Prostate gland (tissue), 2 donors: ENCODE data around the gene TCERG1. TPM values are rescaled to one million over a fixed set of nuclear protein-coding genes. Genes with fewer than 3 reads are reported as not detected.

Source experiments
- DNase-seq: peaks from one replicate; pipeline ENCODE4 v3.0.0-alpha.2; 2019; ENCODE audit warnings: low spot score
- H3K27ac ChIP-seq, 2 donors: fragments of 200-600 bp; sonication (generic); 2 replicates each; pipeline ENCODE4 v1.5.1; 2017 to 2019
- H3K27me3 ChIP-seq: fragments of 200-600 bp; sonication (generic); replicated peaks from 2 replicates; pipeline ENCODE4 v1.5.1; 2019; ENCODE audit not compliant: insufficient read depth
- H3K36me3 ChIP-seq, 2 donors: fragments of 200-600 bp; sonication (generic); 1 replicate in 1 of 2; 2 replicates in 1 of 2; pipeline versions ENCODE4 v1.5.1 to v1.8.1; 2017 to 2019
- H3K4me1 ChIP-seq: fragments of 200-600 bp; sonication (generic); replicated peaks from 2 replicates; pipeline ENCODE4 v1.5.1; 2019
- H3K4me3 ChIP-seq, 2 donors: fragments of 200-600 bp; sonication (generic); 2 replicates each; pipeline ENCODE4 v1.5.1; 2017 to 2019
- H3K9me3 ChIP-seq: fragments of 200-600 bp; sonication (generic); 2 replicates; pipeline ENCODE4 v1.5.1; 2017
- POLR2A ChIP-seq: fragments of 450-650 bp; IDR thresholded peaks from one replicate; pipeline ENCODE4 v1.6.1; 2016; ENCODE audit warnings: antibody characterized with exemption, mild to moderate bottlenecking
- POLR2AphosphoS5 ChIP-seq: sonication (generic); formaldehyde crosslinking; IDR thresholded peaks from one replicate; pipeline ENCODE4 v1.6.1; 2017; ENCODE audit warnings: antibody characterized with exemption
- WGBS: methylation state at CpG from one replicate; pipeline ENCODE4 v1.1.5; 2018; 5-methylcytosine and 5-hydroxymethylcytosine counted together
- intact Hi-C: fragments of 100-400 bp; cut with DNase I; formaldehyde crosslinking; loops from one replicate; pipeline ENCODE4 v1.14.2; 2022
- total RNA-seq, 2 donors: library from RNA; depleted of rRNA; stranded (reverse); fragments of >200 nt; gene quantifications; one replicate each; pipeline ENCODE4 v1.1.0, GENCODE V29; 2016
- TF ChIP-seq, protein P1 (sequence below), 4 experiments: fragments of 200-600 bp in 2 of 4; fragments of 450-650 bp in 2 of 4; sonication (generic) in 2 of 4; IDR thresholded peaks; 1 replicate in 3 of 4; 2 replicates in 1 of 4; pipeline ENCODE4 v1.5.1; 2016 to 2019; ENCODE audit warnings: antibody characterized with exemption in 4 of 4, mild to moderate bottlenecking in 2 of 4, moderate library complexity in 2 of 4

Gene TCERG1
- total RNA-seq, 2 donors from 2014 or later, result 41.4 to 83.0 TPM

DNA sequence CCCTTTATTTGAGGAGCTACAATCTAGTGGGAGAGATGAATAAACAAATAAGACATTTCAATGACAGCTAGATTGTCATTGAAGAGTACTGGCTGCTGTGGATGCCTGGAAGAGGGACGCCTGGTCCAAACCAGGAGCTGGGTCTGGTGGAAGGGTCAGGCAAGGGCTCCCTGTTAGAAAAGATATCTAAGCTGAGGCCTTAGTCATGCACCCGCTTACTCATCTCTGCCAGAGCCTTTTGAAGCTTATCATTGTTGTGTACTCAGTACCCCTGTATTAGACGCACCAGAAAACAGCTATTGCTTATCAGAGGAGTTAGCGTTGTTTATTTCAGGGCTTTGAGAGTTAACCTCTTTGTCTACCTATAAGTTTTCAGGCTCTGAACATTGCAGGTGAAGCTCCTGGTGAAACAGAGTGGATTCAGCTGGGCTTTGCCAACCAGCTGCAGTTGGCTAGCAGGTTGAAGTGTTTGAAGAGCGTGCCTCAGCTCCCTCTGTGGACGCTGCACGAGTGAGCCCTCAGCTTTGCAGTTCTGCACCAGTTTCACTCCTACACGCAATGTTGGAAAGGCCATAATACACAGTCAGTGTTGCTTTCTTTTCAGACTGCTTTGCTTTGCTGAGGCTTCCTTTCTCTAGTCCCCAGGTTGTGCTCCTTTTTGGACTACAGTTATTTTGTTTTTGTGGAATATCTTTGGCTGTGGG is 74.4 kb downstream of the TCERG1 start:
- intact Hi-C loops, result no loop called here
- H3K27ac ChIP-seq, result no peak overlapping the region
- no peak for DNase-seq
- H3K9me3 ChIP-seq, result no peaks in the 10 kb centered on the region
- no peak overlapping the region for H3K4me3 ChIP-seq
- 74% methylated on average over 8 of the region's 8 CpGs for WGBS
- H3K27me3 ChIP-seq, result no peaks in the 10 kb centered on the region
- no peaks in the 10 kb centered on the region for H3K36me3 ChIP-seq
- TF ChIP-seq POLR2A (no peak), POLR2AphosphoS5 (no peak)
- TF ChIP-seq, protein P1, sequence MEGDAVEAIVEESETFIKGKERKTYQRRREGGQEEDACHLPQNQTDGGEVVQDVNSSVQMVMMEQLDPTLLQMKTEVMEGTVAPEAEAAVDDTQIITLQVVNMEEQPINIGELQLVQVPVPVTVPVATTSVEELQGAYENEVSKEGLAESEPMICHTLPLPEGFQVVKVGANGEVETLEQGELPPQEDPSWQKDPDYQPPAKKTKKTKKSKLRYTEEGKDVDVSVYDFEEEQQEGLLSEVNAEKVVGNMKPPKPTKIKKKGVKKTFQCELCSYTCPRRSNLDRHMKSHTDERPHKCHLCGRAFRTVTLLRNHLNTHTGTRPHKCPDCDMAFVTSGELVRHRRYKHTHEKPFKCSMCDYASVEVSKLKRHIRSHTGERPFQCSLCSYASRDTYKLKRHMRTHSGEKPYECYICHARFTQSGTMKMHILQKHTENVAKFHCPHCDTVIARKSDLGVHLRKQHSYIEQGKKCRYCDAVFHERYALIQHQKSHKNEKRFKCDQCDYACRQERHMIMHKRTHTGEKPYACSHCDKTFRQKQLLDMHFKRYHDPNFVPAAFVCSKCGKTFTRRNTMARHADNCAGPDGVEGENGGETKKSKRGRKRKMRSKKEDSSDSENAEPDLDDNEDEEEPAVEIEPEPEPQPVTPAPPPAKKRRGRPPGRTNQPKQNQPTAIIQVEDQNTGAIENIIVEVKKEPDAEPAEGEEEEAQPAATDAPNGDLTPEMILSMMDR (IDR thresholded peaks at IDR 0.05), result no peak
- no peaks in the 10 kb centered on the region for H3K4me1 ChIP-seq

DNA sequence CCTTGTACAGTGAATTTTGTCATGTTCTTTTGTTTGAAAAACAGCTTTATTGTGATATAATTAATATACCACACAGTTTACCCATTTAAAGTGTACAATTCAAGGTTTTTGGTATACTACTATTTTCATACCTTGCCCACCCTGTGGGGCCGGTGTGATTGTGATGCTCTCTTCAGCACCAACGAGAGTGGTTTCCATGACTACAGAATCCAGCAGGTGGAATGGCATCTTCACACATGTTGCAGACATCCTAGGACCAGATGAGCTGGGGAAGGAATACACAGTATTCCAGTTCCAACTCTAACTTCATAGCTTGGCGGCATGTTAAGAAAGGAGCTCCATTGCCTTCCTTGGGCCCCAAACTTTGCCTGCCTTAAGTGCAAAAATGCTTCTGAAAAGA is 76.6 kb downstream of the TCERG1 start:
- no peak for DNase-seq
- H3K9me3 ChIP-seq, result no peaks in the 10 kb centered on the region
- no peaks in the 10 kb centered on the region for H3K4me1 ChIP-seq
- no peak overlapping the region for H3K4me3 ChIP-seq
- intact Hi-C loops, result no loop called here
- no peaks in the 10 kb centered on the region for H3K36me3 ChIP-seq
- no peaks in the 10 kb centered on the region for H3K27me3 ChIP-seq
- TF ChIP-seq POLR2AphosphoS5 (no peak), POLR2A (no peak)
- TF ChIP-seq, protein P1 (IDR thresholded peaks at IDR 0.05), result no peak
- H3K27ac ChIP-seq, result no peak overlapping the region
- 69% methylated on average over 3 of the region's 3 CpGs for WGBS

DNA sequence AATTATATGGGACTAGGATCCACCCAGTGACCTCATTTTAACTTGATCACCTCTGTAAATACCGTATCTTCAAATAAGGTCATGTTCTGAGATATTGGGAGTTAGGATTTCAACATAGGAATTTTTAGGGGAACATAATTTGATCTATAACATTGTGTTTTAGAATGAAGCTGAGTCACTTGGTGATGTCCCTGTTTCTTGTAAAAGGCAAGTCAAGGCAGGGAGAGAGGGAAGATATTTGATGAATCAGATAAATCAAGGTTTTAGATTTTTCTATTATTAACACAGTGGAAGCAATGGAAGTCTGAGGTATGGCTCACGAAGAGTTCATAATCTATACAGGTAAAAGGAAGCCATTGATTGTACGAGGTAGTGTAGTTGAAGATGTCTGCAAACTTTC is 80.7 kb downstream of the TCERG1 start:
- no peaks in the 10 kb centered on the region for H3K36me3 ChIP-seq
- intact Hi-C loops, result no loop called here

DNA sequence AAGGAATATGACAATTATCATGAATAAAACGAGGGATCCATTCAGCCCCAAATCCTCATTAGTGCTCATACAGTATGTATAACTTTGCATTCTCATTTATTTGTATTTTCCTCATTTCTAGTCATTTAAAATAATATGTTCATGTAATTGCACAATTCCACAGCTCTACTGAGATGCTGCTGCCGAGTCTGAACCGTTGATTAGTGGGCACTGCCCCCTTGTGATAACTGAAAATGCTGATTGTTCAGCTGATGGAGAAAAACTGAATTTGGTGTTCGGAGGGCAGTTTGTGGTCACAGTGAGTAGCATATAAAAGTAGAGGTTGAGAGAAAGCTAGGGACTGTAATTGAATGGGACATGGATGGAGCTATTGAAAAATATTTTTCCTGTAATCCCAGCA is 81.1 kb downstream of the TCERG1 start:
- H3K36me3 ChIP-seq, result no peaks in the 10 kb centered on the region
- no peaks in the 10 kb centered on the region for H3K4me1 ChIP-seq
- DNase-seq, result no peak
- H3K9me3 ChIP-seq, result no peaks in the 10 kb centered on the region
- no peak overlapping the region for H3K27ac ChIP-seq
- TF ChIP-seq POLR2AphosphoS5, result no peak
- no peak for TF ChIP-seq POLR2A
- TF ChIP-seq, protein P1 (IDR thresholded peaks at IDR 0.05), result no peak
- 61% methylated on average over 4 of the region's 4 CpGs for WGBS
- intact Hi-C loops, result no loop called here
- no peak overlapping the region for H3K4me3 ChIP-seq
- H3K27me3 ChIP-seq, result no peaks in the 10 kb centered on the region

More for the DNA sequence above, 80.7 kb downstream of the TCERG1 start:
- Histone ChIP-seq H3K4me1 (no peaks in the 10 kb centered on the region), H3K4me3 (no peak overlapping the region), H3K27me3 (no peaks in the 10 kb centered on the region), H3K9me3 (no peaks in the 10 kb centered on the region), H3K27ac (no peak overlapping the region)
- TF ChIP-seq POLR2A (no peak), POLR2AphosphoS5 (no peak)
- TF ChIP-seq, protein P1 (IDR thresholded peaks at IDR 0.05), result no peak
- DNase-seq, result no peak
- WGBS, result 57% methylated on average over 3 of the region's 3 CpGs

DNA sequence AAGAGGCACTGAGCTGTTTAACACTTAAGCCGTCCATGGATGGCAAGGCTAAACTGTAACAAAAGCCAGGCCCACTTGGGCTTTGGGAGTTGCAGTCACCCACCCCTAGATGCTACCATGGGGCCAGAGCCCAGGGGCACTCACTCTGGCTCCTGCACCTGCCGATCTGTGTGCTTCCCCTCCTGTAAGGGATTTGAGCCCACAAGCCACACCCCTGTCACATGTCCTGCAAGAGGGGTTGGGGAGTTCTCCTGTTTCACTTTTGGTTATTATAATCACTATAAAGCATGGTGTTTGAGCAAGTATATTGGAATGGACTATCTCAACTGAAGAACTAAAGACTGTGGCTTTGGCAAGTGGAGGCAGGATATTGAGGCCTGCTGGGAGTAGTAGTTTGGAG is 82.9 kb downstream of the TCERG1 start:
- 77% methylated on average over 2 of the region's 2 CpGs for whole genome bisulfite sequencing
- H3K4me3 ChIP-seq, result no peak overlapping the region
- DNase-seq, result no peak
- no peaks in the 10 kb centered on the region for H3K9me3 ChIP-seq
- no peaks in the 10 kb centered on the region for H3K27me3 ChIP-seq
- no peaks in the 10 kb centered on the region for H3K36me3 ChIP-seq
- intact Hi-C loops, result no loop called here
- no peaks in the 10 kb centered on the region for H3K4me1 ChIP-seq
- TF ChIP-seq POLR2A (no peak), POLR2AphosphoS5 (no peak)
- TF ChIP-seq, protein P1 (IDR thresholded peaks at IDR 0.05), result no peak
- H3K27ac ChIP-seq, result no peak overlapping the region
